HG02763 (cell line): ENCODE measurements around the gene CLTB.

ENCODE experiments used
- ATAC-seq: cut with Tn5 transposase; IDR thresholded peaks from one replicate; pipeline ENCODE4 v1.9.1; 2021; ENCODE audit warnings: mild to moderate bottlenecking, moderate library complexity; ENCODE audit not compliant: unreplicated experiment

The CLTB gene

GRCh38 chr5:176405656-176406435 is 10.5 kb downstream of the CLTB start:
- ATAC-seq: no peak

DNA sequence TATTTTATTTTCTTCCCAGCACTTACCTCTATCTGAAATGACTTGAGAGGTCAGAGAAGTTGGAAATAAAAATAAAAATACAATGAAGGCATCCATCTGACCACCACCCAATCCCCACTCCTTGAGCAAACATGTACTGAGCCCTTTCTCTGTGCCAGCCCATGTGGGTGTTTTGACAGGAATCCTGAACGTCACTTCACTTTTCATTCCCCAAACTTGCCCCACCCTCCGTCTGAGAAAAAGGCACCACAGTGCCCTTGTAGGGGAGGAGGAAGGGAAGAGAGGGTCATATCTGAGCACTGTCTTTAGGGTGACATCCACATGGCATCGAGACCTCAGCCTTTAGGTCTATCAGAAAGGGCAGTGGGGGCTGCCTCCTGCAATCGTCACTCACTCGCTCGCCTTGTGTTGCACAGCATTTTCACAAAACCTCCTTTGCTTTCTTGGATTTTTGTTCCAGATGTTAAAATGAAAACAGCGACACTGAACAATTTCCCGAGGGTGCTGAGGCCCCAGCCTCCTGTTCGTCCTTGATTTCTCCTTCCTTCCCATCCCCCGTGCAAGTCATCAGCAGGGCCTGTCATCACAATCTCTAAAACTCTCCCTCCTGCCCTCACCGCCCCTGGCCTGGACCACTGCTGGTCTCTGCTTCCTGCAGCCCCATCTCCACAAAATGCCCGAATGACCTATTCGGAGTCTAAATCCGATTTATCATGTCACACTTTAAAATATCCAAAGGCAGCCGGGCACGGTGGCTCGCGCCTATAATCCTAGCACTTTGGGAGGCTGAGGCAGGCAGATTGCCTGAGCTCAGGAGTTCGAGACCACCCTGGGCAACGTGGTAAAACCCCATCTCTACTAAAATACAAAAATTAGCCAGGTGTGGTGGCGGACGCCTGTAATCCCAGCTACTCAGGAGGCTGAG is 14.8 kb downstream of the CLTB start:
- no peak for ATAC-seq

DNA sequence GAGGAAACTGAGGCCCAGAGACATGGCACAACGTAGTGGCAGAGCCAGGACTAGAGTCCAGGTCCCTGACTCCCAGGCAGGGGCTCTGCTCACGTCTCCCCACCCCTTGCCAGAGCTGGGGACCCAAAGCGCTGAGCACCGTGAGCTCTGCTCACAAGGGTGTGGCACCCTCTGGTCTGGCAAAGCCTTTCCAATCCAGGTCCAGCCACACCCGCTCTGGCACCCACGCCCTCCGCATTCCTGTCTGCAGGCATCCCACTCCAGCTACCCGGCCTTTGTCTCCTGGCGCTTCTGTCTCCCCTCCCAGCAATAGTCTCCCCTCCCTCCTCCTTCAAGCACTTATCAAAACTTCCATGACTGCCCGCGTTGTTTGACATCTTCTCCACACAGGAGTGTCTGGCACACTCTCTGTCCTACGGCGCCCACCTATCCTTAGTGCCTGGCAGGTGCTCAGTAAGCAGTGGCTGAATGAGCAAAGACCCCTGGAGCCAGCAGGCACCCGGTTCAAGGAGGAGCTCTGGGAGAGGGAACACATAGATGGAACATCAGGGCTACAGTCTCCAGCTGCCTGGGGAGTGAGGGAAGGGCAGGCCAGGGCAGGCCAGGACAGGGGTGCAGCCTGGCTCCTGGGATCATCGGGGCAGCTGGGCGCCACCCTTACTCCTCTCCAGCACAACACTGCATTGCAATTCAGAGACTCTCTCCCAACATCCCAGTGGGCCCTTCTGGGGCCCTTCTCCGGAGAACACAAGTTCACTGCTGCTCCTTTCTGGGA is 15.8 kb downstream of the CLTB start:
- ATAC-seq: no peak

DNA sequence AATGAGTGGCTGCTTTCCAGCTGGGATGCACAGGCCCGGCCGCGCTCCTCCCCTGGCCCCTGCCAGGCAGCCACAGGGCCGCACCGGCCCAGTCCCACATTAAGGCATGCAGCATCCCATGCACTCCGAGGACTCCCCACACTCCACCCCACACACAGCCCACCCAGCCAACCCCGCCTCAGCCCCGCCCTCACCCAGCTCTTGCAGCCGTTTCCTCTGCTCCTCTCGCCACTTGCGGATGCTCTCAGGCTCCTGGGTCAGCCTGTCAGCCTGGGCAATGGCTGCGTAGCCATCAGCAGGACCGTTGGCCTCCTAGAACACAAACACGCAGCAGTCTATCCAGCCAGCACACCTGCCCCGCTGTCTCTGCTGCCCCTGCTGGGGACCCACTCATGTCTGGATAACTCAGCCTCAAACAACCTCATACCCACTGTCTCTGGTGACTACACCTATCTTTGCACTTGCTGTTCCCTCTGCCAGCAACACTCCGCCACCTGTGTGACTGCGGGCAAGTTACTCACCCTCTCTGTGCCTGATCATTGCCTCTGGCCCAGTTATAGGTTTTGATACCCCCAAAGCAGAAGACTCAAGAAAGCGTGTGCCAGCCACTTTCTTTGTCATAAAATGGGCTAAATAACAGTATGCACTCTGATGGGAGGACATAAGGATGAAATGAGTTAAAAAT is 18.5 kb downstream of the CLTB start:
- no peak for ATAC-seq

DNA sequence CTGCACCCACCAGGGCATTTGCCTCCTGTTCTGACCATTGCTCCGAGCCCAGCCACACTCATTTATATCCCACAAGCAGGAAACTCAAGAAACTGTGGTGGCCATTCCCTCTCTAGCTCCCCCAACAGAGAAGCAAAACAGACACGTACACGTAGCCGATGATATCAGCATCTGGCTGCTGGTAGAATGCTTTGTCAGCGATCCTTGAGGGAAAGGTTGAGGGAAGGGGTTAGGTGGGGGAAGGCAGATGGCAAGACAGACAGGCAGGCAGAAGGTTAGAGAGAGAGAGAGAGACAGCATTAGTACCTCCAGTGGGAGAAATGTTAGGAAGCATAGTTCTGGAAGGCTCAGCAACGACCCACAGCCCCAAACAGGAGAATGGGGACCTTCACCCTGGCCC is 20.0 kb downstream of the CLTB start:
- no peak for ATAC-seq

DNA sequence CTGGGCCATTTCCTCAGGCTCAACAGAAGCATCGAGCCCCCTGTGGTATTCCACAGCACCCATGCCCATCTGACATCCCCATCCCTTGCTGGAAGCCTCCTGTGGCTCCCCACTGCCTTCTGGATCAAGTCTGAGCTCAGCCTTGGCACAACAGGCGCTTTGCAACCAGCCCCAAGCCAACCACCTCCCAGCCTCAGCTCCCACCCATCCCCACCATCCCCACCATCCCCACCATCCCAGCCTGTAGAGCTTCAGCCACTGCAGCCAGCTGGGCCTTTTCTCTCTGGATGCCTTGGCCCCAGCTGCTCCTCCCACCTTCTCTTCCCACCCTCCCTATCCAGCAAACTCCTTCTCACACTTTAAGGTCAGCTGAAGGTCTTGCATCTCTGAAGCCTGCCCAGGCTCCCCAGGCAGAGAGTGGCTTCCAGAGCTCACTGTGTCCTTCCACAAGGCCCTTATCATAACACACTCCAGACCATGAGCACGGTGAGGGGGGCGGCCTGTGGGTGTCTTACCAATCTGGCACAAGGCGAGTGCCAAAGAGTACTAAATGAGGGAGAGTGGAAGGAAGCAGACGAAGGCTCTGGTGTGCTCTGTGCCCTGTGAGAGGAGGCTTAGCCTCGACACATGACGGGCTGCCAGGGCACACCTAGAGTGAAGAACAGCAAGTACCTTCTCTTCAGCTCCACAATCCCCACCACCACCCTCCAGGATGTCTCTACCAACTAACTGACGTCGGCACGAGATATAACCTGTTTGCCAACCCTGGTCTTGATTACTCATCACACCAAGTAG is 21.3 kb downstream of the CLTB start:
- no peak for ATAC-seq

- no peak for ATAC-seq
Measured at GRCh38 chr5:176394096-176394495, 22.2 kb downstream of the CLTB start.

GRCh38 chr5:176392526-176392925 is 23.8 kb downstream of the CLTB start:
- ATAC-seq: no peak

GRCh38 chr5:176391999-176392398 is 24.3 kb downstream of the CLTB start:
- no peak for ATAC-seq

DNA sequence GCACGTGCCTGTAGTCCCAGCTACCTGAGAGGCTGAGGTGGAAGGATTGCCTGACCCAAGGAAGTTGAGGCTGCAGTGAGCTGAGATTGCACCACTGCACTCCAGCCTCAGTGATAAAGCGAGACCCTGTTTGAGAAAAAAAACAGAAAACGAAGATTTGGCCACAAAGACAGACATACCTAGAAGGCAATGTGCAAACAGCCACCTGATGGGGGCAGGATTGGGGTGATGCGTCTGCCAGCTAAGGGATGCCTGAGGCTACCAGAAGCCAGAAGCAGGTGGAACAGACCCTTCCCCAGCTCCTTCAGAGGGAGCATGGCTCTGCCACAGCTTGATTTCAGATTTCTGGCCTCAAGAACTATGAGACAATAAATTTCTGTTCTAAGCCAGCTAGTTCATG is 24.9 kb downstream of the CLTB start:
- ATAC-seq: no peak

- ATAC-seq: peak; percentile 21
Measured at GRCh38 chr5:176389135-176390123, 26.9 kb downstream of the CLTB start.

DNA sequence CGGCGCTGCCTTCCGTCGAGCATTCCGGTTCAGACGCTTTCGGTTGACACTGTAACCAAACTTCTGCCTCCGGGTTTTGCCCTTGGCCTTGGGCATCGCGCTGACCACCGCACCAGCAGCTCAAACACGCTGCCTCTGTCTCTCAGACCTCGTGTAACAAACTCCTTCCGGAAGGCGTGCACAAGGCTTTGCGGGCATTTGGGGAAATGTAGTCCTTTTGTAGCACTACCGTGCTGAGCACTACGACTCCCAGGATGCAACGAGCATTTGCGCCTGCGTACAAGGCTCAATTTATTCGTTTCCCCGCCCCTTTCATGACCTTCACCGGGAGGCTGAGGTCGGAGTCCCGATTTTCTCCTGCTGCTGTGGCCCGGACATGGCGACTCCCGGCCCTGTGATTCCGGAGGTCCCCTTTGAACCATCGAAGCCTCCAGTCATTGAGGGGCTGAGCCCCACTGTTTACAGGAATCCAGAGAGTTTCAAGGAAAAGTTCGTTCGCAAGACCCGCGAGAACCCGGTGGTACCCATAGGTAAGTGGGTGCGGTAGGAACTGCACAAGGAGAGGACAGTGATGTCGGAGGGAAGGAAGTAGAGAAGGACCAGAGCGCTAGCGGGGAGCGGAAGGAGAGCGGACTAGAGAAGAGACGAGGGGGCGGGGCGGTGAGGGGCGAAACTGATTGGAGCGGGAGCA is 27.8 kb downstream of the CLTB start, which contains the start of the genes HIGD2A and NOP16:
TSS of gene HIGD2A (plus strand) at position 308 of the 691 bp plus-strand sequence. CDS start at position 377, 69 bp downstream.
TSS of gene NOP16 (minus strand) at position 155 of the 691 bp plus-strand sequence. CDS start at position 96, 59 bp downstream.
- ATAC-seq: peak; percentile 83

GRCh38 chr5:176388003-176388443 is 28.3 kb downstream of the CLTB start:
- ATAC-seq: no peak

DNA sequence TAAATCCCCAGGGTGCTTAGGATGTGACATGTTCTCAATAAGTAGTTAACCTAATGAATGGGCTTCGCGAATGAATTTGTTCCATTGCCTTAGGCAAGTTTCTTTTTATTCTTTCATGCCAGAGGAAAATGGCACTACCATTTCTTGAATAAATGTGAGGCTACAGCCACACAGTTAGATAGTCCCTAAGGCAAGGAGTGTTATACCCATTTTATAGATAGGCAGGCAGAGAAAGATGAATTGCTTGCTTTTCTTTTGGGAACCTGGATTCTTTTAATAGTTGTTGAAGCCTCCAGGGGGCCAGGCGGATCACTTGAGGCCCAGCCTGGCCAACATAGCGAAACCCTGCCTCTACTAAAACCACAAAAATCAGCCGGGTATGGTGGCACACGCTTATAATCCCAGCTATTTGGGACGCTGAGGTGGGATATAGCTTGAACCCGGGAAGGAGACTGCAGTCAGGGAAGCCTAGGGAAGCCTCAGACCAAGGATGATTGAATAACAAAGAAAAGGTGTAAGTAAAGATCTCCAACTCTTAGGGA is 28.9 kb downstream of the CLTB start:
- ATAC-seq: no peak

DNA sequence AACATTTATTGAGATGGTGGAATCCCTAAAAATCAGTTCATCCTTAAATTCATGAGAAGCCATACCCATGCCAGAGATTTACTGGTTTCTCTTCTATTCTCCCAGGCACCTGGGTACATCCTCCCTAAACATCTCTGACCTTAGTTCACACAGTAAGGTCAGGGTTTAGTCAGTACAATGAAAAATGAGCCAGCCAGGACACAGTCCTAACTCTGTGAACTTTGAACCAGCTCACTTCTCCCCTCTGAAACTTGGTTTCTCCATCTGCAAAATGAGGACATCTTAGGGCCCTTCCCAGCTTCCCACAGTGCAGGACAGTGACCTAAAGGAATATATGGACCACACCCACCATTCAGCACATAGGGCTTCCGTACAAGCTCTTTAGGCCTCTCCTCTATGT is 29.8 kb downstream of the CLTB start:
- no peak for ATAC-seq

- no peak for ATAC-seq
Measured at GRCh38 chr5:176384991-176385390, 31.3 kb downstream of the CLTB start.

- ATAC-seq: no peak
Measured at GRCh38 chr5:176384366-176384930, 31.9 kb downstream of the CLTB start.
